IPS-18c (cell line): ENCODE data around the gene EPHB6.

Experiments used
- H3K4me3 ChIP-seq: 2 replicates; pipeline ENCODE4 v1.7.0; 2013; ENCODE audit warnings: low read depth, mild to moderate bottlenecking, low read length, moderate library complexity; ENCODE audit not compliant: insufficient read depth
- H3K9me3 ChIP-seq: one replicate; pipeline ENCODE4 v1.6.1; 2013; ENCODE audit warnings: mild to moderate bottlenecking, low read length, moderate library complexity; ENCODE audit not compliant: control insufficient read depth, insufficient read depth

Gene EPHB6

GRCh38 chr7:142819530-142819929 is 35.3 kb upstream of the EPHB6 start:
- no peak overlapping the region for H3K4me3 ChIP-seq
- no peaks in the 10 kb centered on the region for H3K9me3 ChIP-seq

GRCh38 chr7:142822714-142823113 is 32.2 kb upstream of the EPHB6 start:
- no peak overlapping the region for H3K4me3 ChIP-seq

GRCh38 chr7:142827951-142828500 is 26.9 kb upstream of the EPHB6 start:
- no peak overlapping the region for H3K4me3 ChIP-seq
- no peaks in the 10 kb centered on the region for H3K9me3 ChIP-seq

More at GRCh38 chr7:142822714-142823113, 32.2 kb upstream of the EPHB6 start:
- H3K9me3 ChIP-seq: no peaks in the 10 kb centered on the region

GRCh38 chr7:142832417-142832816 is 22.5 kb upstream of the EPHB6 start:
- H3K4me3 ChIP-seq: no peak overlapping the region
- H3K9me3 ChIP-seq: no peaks in the 10 kb centered on the region

- H3K9me3 ChIP-seq: no peaks in the 10 kb centered on the region
- no peak overlapping the region for H3K4me3 ChIP-seq
Measured at GRCh38 chr7:142833174-142834048, 21.5 kb upstream of the EPHB6 start.

GRCh38 chr7:142835487-142835886 is 19.4 kb upstream of the EPHB6 start:
- Histone ChIP-seq H3K4me3 (no peak overlapping the region), H3K9me3 (no peaks in the 10 kb centered on the region)

- H3K4me3 ChIP-seq: no peak overlapping the region
- no peaks in the 10 kb centered on the region for H3K9me3 ChIP-seq
Measured at GRCh38 chr7:142836426-142836825, 18.4 kb upstream of the EPHB6 start.

GRCh38 chr7:142838461-142839213 is 16.2 kb upstream of the EPHB6 start:
- no peak overlapping the region for H3K4me3 ChIP-seq
- no peaks in the 10 kb centered on the region for H3K9me3 ChIP-seq

GRCh38 chr7:142842251-142842766 is 12.6 kb upstream of the EPHB6 start:
- H3K4me3 ChIP-seq: no peak overlapping the region
- no peaks in the 10 kb centered on the region for H3K9me3 ChIP-seq

GRCh38 chr7:142847353-142847752 is 7.5 kb upstream of the EPHB6 start:
- no peak overlapping the region for H3K4me3 ChIP-seq
- H3K9me3 ChIP-seq: no peaks in the 10 kb centered on the region

GRCh38 chr7:142851269-142851668 is 3.6 kb upstream of the EPHB6 start:
- H3K4me3 ChIP-seq: no peak overlapping the region

GRCh38 chr7:142851919-142852318 is 3.0 kb upstream of the EPHB6 start:
- no peaks in the 10 kb centered on the region for H3K9me3 ChIP-seq
- H3K4me3 ChIP-seq: no peak overlapping the region

More at GRCh38 chr7:142851269-142851668, 3.6 kb upstream of the EPHB6 start:
- H3K9me3 ChIP-seq: no peaks in the 10 kb centered on the region

GRCh38 chr7:142853739-142854371 is 1.0 kb upstream of the EPHB6 start:
- Histone ChIP-seq H3K9me3 (no peaks in the 10 kb centered on the region), H3K4me3 (peak overlapping the region; percentile 85)

- H3K4me3 ChIP-seq: peak overlapping the region; percentile 85
- H3K9me3 ChIP-seq: no peaks in the 10 kb centered on the region
Measured at GRCh38 chr7:142855114-142855743, 353 bp downstream of the EPHB6 start.

GRCh38 chr7:142855756-142856564 is 1.1 kb downstream of the EPHB6 start:
- Histone ChIP-seq H3K9me3 (no peaks in the 10 kb centered on the region), H3K4me3 (peak overlapping the region; percentile 85)

GRCh38 chr7:142856565-142857245 is 1.8 kb downstream of the EPHB6 start:
- H3K9me3 ChIP-seq: no peaks in the 10 kb centered on the region
- no peak overlapping the region for H3K4me3 ChIP-seq
